Measurements from ENCODE around the gene PLA2G12A.

GRCh38 chr4:109729718-109730618, at the start of gene PLA2G12A:
- TF ChIP-seq CTCF (IDR thresholded peaks at IDR 0.05; ENCODE audit: control extremely low read depth in 1 of 3, insufficient read depth in 1 of 3, low read depth in 1 of 3, low read length in 3 of 3) (no peak), TCF12 (IDR thresholded peaks at IDR 0.05; ENCODE audit: low read depth, low read length) (no peak), CREB1 (IDR thresholded peaks at IDR 0.05) (peak; percentile 11), YY1 (IDR thresholded peaks at IDR 0.05; ENCODE audit: low read depth, low read length) (no peak; the same call in 1 of the 2 replicates), RAD21 (IDR thresholded peaks at IDR 0.05 in 1 of 2, conservative IDR thresholded peaks at IDR 0.05 in 1 of 2; ENCODE audit: low read depth in 2 of 2, low read length in 2 of 2) (no peak), EZH2 (IDR thresholded peaks at IDR 0.05; ENCODE audit: low read depth, low read length, severe bottlenecking) (no peak), EGR1 (IDR thresholded peaks at IDR 0.05; ENCODE audit: borderline replicate concordance, low read depth, low read length) (no peak), JUN (IDR thresholded peaks at IDR 0.05; ENCODE audit: low read depth, low read length) (no peak)
- TF ChIP-seq, protein P1, sequence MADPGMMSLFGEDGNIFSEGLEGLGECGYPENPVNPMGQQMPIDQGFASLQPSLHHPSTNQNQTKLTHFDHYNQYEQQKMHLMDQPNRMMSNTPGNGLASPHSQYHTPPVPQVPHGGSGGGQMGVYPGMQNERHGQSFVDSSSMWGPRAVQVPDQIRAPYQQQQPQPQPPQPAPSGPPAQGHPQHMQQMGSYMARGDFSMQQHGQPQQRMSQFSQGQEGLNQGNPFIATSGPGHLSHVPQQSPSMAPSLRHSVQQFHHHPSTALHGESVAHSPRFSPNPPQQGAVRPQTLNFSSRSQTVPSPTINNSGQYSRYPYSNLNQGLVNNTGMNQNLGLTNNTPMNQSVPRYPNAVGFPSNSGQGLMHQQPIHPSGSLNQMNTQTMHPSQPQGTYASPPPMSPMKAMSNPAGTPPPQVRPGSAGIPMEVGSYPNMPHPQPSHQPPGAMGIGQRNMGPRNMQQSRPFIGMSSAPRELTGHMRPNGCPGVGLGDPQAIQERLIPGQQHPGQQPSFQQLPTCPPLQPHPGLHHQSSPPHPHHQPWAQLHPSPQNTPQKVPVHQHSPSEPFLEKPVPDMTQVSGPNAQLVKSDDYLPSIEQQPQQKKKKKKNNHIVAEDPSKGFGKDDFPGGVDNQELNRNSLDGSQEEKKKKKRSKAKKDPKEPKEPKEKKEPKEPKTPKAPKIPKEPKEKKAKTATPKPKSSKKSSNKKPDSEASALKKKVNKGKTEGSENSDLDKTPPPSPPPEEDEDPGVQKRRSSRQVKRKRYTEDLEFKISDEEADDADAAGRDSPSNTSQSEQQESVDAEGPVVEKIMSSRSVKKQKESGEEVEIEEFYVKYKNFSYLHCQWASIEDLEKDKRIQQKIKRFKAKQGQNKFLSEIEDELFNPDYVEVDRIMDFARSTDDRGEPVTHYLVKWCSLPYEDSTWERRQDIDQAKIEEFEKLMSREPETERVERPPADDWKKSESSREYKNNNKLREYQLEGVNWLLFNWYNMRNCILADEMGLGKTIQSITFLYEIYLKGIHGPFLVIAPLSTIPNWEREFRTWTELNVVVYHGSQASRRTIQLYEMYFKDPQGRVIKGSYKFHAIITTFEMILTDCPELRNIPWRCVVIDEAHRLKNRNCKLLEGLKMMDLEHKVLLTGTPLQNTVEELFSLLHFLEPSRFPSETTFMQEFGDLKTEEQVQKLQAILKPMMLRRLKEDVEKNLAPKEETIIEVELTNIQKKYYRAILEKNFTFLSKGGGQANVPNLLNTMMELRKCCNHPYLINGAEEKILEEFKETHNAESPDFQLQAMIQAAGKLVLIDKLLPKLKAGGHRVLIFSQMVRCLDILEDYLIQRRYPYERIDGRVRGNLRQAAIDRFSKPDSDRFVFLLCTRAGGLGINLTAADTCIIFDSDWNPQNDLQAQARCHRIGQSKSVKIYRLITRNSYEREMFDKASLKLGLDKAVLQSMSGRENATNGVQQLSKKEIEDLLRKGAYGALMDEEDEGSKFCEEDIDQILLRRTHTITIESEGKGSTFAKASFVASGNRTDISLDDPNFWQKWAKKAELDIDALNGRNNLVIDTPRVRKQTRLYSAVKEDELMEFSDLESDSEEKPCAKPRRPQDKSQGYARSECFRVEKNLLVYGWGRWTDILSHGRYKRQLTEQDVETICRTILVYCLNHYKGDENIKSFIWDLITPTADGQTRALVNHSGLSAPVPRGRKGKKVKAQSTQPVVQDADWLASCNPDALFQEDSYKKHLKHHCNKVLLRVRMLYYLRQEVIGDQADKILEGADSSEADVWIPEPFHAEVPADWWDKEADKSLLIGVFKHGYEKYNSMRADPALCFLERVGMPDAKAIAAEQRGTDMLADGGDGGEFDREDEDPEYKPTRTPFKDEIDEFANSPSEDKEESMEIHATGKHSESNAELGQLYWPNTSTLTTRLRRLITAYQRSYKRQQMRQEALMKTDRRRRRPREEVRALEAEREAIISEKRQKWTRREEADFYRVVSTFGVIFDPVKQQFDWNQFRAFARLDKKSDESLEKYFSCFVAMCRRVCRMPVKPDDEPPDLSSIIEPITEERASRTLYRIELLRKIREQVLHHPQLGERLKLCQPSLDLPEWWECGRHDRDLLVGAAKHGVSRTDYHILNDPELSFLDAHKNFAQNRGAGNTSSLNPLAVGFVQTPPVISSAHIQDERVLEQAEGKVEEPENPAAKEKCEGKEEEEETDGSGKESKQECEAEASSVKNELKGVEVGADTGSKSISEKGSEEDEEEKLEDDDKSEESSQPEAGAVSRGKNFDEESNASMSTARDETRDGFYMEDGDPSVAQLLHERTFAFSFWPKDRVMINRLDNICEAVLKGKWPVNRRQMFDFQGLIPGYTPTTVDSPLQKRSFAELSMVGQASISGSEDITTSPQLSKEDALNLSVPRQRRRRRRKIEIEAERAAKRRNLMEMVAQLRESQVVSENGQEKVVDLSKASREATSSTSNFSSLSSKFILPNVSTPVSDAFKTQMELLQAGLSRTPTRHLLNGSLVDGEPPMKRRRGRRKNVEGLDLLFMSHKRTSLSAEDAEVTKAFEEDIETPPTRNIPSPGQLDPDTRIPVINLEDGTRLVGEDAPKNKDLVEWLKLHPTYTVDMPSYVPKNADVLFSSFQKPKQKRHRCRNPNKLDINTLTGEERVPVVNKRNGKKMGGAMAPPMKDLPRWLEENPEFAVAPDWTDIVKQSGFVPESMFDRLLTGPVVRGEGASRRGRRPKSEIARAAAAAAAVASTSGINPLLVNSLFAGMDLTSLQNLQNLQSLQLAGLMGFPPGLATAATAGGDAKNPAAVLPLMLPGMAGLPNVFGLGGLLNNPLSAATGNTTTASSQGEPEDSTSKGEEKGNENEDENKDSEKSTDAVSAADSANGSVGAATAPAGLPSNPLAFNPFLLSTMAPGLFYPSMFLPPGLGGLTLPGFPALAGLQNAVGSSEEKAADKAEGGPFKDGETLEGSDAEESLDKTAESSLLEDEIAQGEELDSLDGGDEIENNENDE (IDR thresholded peaks at IDR 0.05; ENCODE audit: insufficient replicate concordance, low read length) = no peak
